VCaP (cell line): ENCODE measurements around the gene TEPSIN.

Experiments used
- H3K27ac ChIP-seq: fragments of 450-650 bp; 2 replicates; pipeline ENCODE4 v1.5.1; 2017
- TF ChIP-seq, protein P1 (sequence below): fragments of 450-650 bp; conservative IDR thresholded peaks from 2 replicates; pipeline ENCODE4 v1.5.1; 2017; ENCODE audit warnings: mild to moderate bottlenecking, moderate library complexity

TEPSIN gene

DNA sequence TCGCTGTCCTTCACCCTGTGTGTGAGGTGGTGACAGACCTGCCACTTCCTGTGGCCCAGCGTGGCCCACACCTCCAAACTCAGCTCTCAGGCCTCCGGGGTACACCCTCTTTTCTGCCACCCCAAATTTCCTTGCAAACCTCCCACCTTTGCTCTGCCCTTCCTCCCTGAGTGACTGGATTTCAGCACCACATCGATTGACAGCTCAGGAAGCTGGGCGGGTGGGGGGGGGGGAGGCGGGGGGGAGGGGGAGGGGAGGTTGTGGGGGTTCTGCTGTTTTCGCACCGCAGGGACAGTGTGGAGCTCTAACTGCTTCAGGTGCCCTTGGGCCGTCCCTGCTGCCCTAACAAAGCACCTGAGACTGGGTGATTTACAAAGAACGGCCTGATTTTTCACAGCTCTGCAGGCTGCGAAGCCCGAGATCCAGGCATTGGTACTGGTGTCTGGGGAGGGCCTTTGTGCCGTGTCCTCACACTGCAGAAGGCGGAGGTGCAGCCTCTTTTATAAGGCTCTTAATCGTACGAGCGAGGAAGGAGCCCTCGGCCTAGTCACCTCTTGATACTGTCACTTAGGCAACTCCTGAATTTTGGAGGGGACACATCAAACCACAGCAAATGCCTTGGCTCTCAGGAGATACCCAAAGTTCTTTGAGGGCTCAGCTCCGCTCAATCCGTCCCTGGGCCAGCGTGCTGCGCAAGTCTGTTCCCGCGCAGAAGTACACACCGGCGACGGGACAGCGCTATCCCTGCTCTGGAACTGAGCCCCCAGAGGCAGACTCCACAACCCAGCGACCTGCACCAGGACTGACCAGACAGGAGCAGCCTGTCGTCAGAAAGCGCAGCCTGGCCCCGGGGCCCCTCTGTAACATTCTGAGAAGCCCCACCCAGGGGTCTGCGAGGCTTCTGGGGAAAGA lies 3.8 kb upstream of the TEPSIN start:
- TF ChIP-seq, protein P1, sequence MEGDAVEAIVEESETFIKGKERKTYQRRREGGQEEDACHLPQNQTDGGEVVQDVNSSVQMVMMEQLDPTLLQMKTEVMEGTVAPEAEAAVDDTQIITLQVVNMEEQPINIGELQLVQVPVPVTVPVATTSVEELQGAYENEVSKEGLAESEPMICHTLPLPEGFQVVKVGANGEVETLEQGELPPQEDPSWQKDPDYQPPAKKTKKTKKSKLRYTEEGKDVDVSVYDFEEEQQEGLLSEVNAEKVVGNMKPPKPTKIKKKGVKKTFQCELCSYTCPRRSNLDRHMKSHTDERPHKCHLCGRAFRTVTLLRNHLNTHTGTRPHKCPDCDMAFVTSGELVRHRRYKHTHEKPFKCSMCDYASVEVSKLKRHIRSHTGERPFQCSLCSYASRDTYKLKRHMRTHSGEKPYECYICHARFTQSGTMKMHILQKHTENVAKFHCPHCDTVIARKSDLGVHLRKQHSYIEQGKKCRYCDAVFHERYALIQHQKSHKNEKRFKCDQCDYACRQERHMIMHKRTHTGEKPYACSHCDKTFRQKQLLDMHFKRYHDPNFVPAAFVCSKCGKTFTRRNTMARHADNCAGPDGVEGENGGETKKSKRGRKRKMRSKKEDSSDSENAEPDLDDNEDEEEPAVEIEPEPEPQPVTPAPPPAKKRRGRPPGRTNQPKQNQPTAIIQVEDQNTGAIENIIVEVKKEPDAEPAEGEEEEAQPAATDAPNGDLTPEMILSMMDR, result no peak
- no peak overlapping the region for H3K27ac ChIP-seq

DNA sequence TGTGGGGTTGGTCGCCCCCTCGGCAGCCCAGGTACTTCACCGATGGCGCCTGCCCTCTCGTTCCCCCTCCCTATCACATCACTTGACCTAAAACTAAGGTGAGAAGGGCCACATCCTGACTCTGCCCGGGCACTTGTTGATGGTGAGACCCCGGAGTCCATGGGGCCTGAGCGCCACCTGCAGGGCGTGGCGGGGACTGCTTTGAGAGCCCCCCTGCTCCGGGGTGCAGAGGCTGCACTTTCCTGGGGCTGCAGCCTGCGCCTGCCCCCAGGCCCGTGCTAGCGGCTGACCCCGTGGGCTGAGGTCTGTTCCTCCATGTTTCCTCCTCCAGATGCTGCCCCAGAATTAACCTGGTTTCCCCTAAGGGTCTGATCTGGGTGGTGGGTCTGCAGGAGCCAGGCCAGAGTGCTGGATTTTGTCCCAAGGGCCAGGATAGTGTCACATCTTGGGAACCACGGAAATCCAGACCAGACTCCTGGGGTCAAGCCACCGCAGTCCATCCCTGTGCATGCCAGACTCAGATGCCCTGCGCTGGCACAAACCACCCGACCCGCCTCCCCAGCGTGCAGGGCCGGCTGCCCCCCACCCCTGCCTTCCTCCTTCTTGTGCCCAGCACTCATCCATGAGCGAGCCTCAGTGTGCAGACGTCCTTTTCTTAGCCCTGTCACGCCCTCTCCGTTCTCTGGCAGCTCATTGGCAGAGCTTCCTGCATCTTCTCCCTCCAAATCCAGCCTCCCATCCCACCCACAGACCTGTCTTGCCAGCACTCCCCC lies 3.0 kb upstream of the TEPSIN start:
- TF ChIP-seq, protein P1, result peak; percentile 84
- no peak overlapping the region for H3K27ac ChIP-seq

DNA sequence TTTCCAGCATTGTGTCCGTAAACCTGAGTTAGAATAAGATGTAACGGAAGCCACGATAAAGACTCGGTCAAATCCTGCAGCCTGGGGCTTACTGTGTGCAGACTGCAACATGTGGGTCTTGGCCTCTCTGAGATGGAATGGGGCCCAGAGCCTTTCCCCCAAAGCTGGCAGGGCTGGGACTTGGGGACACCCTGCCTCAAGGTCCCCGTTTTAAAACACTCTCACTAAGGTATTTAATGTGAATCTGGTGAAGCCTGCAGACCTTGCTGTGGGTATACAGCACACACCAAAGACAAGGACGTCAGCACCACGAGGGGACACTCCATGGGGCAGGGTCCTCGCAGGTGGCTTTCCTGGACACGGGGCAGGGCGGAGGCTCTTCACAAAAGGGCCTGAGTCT lies 2.3 kb upstream of the TEPSIN start:
- H3K27ac ChIP-seq, result no peak overlapping the region
- TF ChIP-seq, protein P1, result no peak

DNA sequence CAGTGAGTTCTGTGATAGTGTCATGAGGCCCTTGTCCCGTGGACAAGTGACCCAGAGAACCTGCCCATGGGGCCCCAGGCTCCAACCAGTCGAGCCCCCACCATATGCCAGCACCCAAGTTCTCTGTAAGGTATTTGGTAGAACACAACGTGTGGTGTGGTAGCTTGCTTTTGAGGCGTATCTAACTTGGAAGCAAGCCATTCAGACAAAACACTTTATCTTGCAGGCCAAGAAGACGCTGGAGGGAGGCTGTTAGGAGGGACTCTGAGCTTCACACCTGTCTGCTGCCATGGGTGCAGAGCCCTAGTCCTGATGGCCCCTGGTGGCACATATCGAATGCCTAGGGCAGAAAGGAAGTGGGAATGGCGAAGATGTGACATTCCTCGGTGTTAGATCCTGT lies 1.9 kb upstream of the TEPSIN start:
- H3K27ac ChIP-seq, result no peak overlapping the region
- TF ChIP-seq, protein P1, result no peak

DNA sequence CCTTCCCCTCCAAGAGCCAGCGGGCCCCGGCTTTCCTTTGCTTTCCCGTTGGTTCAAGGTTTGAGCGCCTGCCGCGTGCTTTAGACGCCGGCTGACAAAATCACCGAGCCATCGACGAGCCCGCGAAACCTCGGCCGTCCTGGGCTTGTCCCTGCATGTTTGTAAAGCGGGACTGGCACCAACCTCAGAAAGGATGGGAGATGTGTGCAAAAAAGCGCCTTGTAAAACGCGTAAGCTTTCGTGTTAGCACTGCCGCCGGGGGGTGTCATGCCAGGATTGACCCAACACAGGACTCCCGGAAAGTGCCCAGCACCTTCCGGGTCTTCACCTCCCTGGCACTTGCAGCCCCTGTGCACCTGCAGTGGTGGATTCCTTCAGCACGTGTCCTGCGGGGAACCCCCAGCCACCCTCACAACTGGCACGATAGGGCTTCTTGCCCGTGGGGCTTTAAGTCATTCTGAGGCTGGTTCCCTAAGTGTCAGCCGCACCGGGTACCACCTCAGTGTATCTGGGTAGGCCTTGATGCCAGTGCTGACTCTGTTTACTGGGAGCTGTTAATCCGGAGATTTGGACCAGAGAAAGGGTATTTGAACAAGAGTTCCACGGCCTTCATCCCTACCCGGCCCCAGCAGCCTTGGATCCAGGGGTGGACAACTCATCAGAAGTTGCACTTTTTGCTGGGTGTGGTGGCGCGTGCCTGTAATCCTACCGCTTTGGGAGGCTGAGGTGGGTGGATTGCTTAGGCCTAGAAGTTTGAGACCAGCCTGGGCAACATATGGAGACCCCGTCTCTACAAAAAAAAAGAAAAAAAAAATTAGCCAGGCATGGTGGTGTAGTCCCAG lies 1.1 kb upstream of the TEPSIN start:
- peak overlapping the region; percentile 93 for H3K27ac ChIP-seq
- TF ChIP-seq, protein P1, result no peak

DNA sequence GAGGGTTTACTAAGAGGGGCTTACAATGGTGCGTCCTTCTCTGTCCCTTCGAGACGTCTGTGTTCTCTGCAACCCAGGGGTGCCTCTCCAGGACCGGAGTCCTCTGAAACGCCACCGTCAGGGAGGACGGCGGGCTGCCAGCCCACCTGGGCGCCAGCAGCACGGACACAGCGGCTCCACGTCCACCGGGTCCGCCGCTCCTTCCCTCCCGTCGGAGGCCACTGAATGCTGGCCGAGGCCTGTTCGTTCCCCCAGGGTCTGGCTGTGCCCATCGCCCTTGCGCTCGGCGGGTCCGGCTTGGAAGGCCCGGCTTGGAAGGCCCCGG lies 403 bp downstream of the TEPSIN start:
- peak overlapping the region; percentile 93 for H3K27ac ChIP-seq
- TF ChIP-seq, protein P1, result no peak
